HepG2 (cell line): ENCODE data around the gene RGS19. TPM values are rescaled to one million over a fixed set of nuclear protein-coding genes. Genes with fewer than 3 reads are reported as not detected.

ENCODE experiments used
- BHLHE40 ChIP-seq: IDR thresholded peaks from 2 replicates; pipeline ENCODE4 v1.6.1; 2011; ENCODE audit warnings: low read length, improper control_type of control experiment
- DPF2 ChIP-seq: sonication (generic); formaldehyde crosslinking; IDR thresholded peaks from 2 replicates; pipeline ENCODE4 v1.4.0; 2020; ENCODE audit warnings: mild to moderate bottlenecking, low read depth, missing genetic modification reagents, borderline replicate concordance
- DR1 ChIP-seq: sonication (generic); formaldehyde crosslinking; IDR thresholded peaks from 2 replicates; pipeline ENCODE4 v1.8.0; 2021; ENCODE audit warnings: mild to moderate bottlenecking, missing genetic modification reagents, inconsistent platforms
- E2F5 ChIP-seq: sonication (generic); formaldehyde crosslinking; conservative IDR thresholded peaks from 2 replicates; pipeline ENCODE4 v1.4.0; 2020; ENCODE audit warnings: missing genetic modification reagents
- ETS1 ChIP-seq: sonication (generic); formaldehyde crosslinking; IDR thresholded peaks from 2 replicates; pipeline ENCODE4 v1.4.0; 2020; ENCODE audit warnings: missing genetic modification reagents
- FOXA3 ChIP-seq: IDR thresholded peaks from 2 replicates; pipeline ENCODE4 v1.6.1; 2016; ENCODE audit warnings: missing genetic modification reagents, missing compliant biosample characterization
- HOXD1 ChIP-seq: sonication (generic); formaldehyde crosslinking; IDR thresholded peaks from 2 replicates; pipeline ENCODE4 v1.5.0; 2020; ENCODE audit warnings: missing genetic modification reagents
- MEF2D ChIP-seq: sonication (generic); formaldehyde crosslinking; IDR thresholded peaks from 2 replicates; pipeline ENCODE4 v1.5.1; 2020; ENCODE audit warnings: mild to moderate bottlenecking, missing genetic modification reagents
- MIER2 ChIP-seq: IDR thresholded peaks from 2 replicates; pipeline ENCODE4 v1.6.1; 2016; ENCODE audit warnings: missing biosample characterization, missing genetic modification reagents
- POLR2A ChIP-seq, 2 experiments: IDR thresholded peaks; 2 replicates each; pipeline ENCODE4 v1.6.1; 2011; ENCODE audit warnings: low read depth in 2 of 2, low read length in 2 of 2, mild to moderate bottlenecking in 1 of 2, moderate library complexity in 1 of 2; ENCODE audit not compliant: insufficient read depth in 1 of 2
- SMAD3 ChIP-seq: sonication (generic); formaldehyde crosslinking; IDR thresholded peaks from 2 replicates; pipeline ENCODE4 v1.4.0; 2020; ENCODE audit warnings: missing genetic modification reagents
- SMC3 ChIP-seq: IDR thresholded peaks from 2 replicates; pipeline ENCODE4 v1.6.1; 2011; ENCODE audit warnings: low read length, improper control_type of control experiment
- TERF1 ChIP-seq: sonication (generic); formaldehyde crosslinking; IDR thresholded peaks from 2 replicates; pipeline ENCODE4 v1.8.0; 2022; ENCODE audit warnings: mild to moderate bottlenecking, missing genetic modification reagents, moderate library complexity
- ZFP41 ChIP-seq: sonication (generic); formaldehyde crosslinking; IDR thresholded peaks from 2 replicates; pipeline ENCODE4 v1.4.0; 2020; ENCODE audit warnings: mild to moderate bottlenecking, missing genetic modification reagents, borderline replicate concordance
- ZFY ChIP-seq: sonication (generic); formaldehyde crosslinking; IDR thresholded peaks from 2 replicates; pipeline ENCODE4 v1.4.0; 2020; ENCODE audit warnings: missing genetic modification reagents
- ZNF142 ChIP-seq: sonication (generic); formaldehyde crosslinking; IDR thresholded peaks from 2 replicates; pipeline ENCODE4 v1.4.0; 2020; ENCODE audit warnings: missing genetic modification reagents
- ZNF180 ChIP-seq: sonication (generic); formaldehyde crosslinking; IDR thresholded peaks from 2 replicates; pipeline ENCODE4 v1.4.0; 2020; ENCODE audit warnings: low read depth, missing genetic modification reagents, borderline replicate concordance
- ZNF333 ChIP-seq: sonication (generic); formaldehyde crosslinking; IDR thresholded peaks from 2 replicates; pipeline ENCODE4 v1.4.0; 2020; ENCODE audit warnings: mild to moderate bottlenecking, missing genetic modification reagents, borderline replicate concordance
- ZNF34 ChIP-seq: sonication (generic); formaldehyde crosslinking; IDR thresholded peaks from 2 replicates; pipeline ENCODE4 v1.4.0; 2020; ENCODE audit warnings: mild to moderate bottlenecking, missing genetic modification reagents, borderline replicate concordance
- ZNF431 ChIP-seq: sonication (generic); formaldehyde crosslinking; IDR thresholded peaks from 2 replicates; pipeline ENCODE4 v1.9.0; 2022; ENCODE audit warnings: missing genetic modification reagents, low read depth, mild to moderate bottlenecking, borderline replicate concordance
- ZNF564 ChIP-seq: sonication (generic); formaldehyde crosslinking; IDR thresholded peaks from 2 replicates; pipeline ENCODE4 v1.8.1; 2023; ENCODE audit warnings: mild to moderate bottlenecking, missing genetic modification reagents
- ZNF580 ChIP-seq: IDR thresholded peaks from 2 replicates; pipeline ENCODE4 v1.6.1; 2016; ENCODE audit warnings: low read depth, borderline replicate concordance
- polyA plus RNA-seq, 8 experiments: library from polyadenylated mRNA; depleted of rRNA in 3 of 8; stranded (reverse) in 7 of 8; unstranded in 1 of 8; fragments of >200 nt; fragmentation: Illumina TruSeq in 4 of 8; extraction: Trizol in 4 of 8; gene quantifications; 2 replicates each; pipeline versions ENCODE4 v1.2.1 to v1.2.3, GENCODE V29; 2011 to 2016; ENCODE audit warnings: low read depth in 4 of 8, missing spikeins in 1 of 8, mixed read lengths in 1 of 8; ENCODE audit not compliant: insufficient read depth in 1 of 8
- total RNA-seq, 5 experiments: library from RNA; depleted of rRNA; stranded (reverse); fragments of >200 nt; fragmentation: Illumina TruSeq; extraction: Trizol; gene quantifications; 2 replicates each; pipeline ENCODE4 v1.2.3, GENCODE V29; 2016; ENCODE audit warnings: low read depth in 1 of 5

Gene RGS19
- total and polyA plus RNA-seq, 2 of the 13 experiments (the other 11 are each of a cell fraction or from before 2014, with no cell fraction given): 10.7 to 11.9 TPM

- TF ChIP-seq TERF1 (CRISPR knock-in tag) (no peak), ZNF180 (CRISPR knock-in tag) (no peak), ETS1 (no peak), ZNF142 (no peak), ZFP41 (CRISPR knock-in tag) (no peak), DR1 (CRISPR knock-in tag) (no peak), ZNF34 (CRISPR knock-in tag) (no peak), POLR2A (IDR thresholded peaks at IDR 0.05; ENCODE audit: insufficient read depth in 1 of 2, low read depth in 2 of 2, low read length in 2 of 2) (0 out of 4 replicates have a peak, but pooled peaks of 1 of the 2 experiments have one; percentile 17), FOXA3 (CRISPR knock-in tag) (no peak), SMC3 (peak; percentile 45; the same call in 1 of the 2 replicates), ZNF580 (CRISPR knock-in tag) (no peak), SMAD3 (CRISPR knock-in tag) (0 out of 2 replicates have a peak, but pooled peaks have one; percentile 55), MIER2 (no peak), ZNF564 (no peak), HOXD1 (CRISPR knock-in tag) (no peak; the same call in 1 of the 2 replicates), ZNF333 (CRISPR knock-in tag) (peak; percentile 87; the same call in 1 of the 2 replicates), BHLHE40 (peak; percentile 46; the same call in 1 of the 2 replicates), ZFY (CRISPR knock-in tag) (peak; percentile 52; the same call in 1 of the 2 replicates), ZNF431 (CRISPR knock-in tag) (no peak), MEF2D (CRISPR knock-in tag) (no peak), E2F5 (0 out of 2 replicates have a peak, but pooled peaks have one; percentile 61), DPF2 (no peak; the same call in 1 of the 2 replicates)
These were observed 9.6 kb downstream of the RGS19 start (continued) for GRCh38 chr20:64069614-64070243.
